Nephron (organoid): ENCODE measurements around the gene PGLYRP2.

ENCODE experiments used
- H3K27ac Mint-ChIP-seq, 3 experiments: 2 replicates each; pipeline ENCODE4 v1.8.0; 2020; ENCODE audit warnings: mixed read lengths in 3 of 3, mild to moderate bottlenecking in 2 of 3, moderate library complexity in 1 of 3
- H3K27me3 Mint-ChIP-seq: 2 replicates; pipeline ENCODE4 v1.8.0; 2021; ENCODE audit warnings: low read depth, mild to moderate bottlenecking, moderate library complexity, mixed read lengths
- H3K36me3 Mint-ChIP-seq: 2 replicates; pipeline ENCODE4 v1.8.0; 2020; ENCODE audit warnings: low read depth, mixed read lengths
- H3K4me1 Mint-ChIP-seq: 2 replicates; pipeline ENCODE4 v1.8.0; 2020; ENCODE audit warnings: mixed read lengths
- H3K4me3 Mint-ChIP-seq, 3 experiments: 2 replicates each; pipeline ENCODE4 v1.8.0; 2020; ENCODE audit warnings: mild to moderate bottlenecking in 3 of 3, mixed read lengths in 3 of 3, moderate library complexity in 2 of 3
- H3K9me3 Mint-ChIP-seq: 2 replicates; pipeline ENCODE4 v1.8.0; 2020; ENCODE audit warnings: mixed read lengths
- TF ChIP-seq, protein P1 (sequence below), 3 experiments: fragments of 200-600 bp; sonication (generic); IDR thresholded peaks; one replicate each; pipeline ENCODE4 v1.5.0; 2021; ENCODE audit warnings: antibody characterized with exemption in 3 of 3; ENCODE audit not compliant: unreplicated experiment in 3 of 3

The PGLYRP2 gene

DNA sequence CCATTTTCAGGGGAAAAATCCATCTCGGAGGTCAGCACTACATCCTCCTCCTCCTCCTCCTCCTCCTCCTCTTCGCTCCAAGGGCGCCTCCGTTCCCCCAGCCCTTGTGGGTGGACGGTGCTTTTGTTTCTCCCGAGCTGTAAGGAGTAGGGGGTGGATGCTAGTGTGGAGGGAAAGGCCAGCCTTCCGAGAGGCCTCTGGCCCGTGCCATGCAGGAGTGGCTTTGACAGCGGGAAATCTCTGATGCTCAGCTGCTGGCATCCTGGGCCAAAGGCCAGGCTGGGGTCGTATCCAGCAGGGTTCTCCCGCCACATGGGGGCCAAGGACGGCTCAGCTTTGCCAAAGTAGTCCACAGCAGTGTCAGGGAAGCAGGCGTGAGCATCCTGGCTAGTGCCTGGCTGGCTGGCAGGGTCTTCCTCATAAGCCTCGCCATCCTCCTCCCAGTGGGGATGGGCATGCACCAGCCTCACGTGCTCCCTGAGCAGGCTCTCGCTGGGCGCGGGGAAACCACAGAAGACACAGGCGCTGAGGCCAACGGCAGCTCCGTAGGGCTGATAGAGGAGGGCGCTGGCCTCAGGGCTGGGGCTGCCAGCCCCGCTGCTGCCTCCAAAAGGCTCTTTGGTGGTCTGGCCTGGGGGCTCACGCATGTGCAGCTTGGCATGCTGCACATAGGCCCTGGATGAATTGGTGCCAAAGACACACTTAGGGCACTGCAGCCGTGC lies 40.1 kb downstream of the PGLYRP2 start:
- H3K27me3 Mint-ChIP-seq: no peaks in the 10 kb centered on the region
- H3K36me3 Mint-ChIP-seq: no peaks in the 10 kb centered on the region
- no peaks in the 10 kb centered on the region for H3K4me1 Mint-ChIP-seq
- no peak overlapping the region for H3K4me3 Mint-ChIP-seq
- H3K27ac Mint-ChIP-seq: no peak overlapping the region
- TF ChIP-seq, protein P1, sequence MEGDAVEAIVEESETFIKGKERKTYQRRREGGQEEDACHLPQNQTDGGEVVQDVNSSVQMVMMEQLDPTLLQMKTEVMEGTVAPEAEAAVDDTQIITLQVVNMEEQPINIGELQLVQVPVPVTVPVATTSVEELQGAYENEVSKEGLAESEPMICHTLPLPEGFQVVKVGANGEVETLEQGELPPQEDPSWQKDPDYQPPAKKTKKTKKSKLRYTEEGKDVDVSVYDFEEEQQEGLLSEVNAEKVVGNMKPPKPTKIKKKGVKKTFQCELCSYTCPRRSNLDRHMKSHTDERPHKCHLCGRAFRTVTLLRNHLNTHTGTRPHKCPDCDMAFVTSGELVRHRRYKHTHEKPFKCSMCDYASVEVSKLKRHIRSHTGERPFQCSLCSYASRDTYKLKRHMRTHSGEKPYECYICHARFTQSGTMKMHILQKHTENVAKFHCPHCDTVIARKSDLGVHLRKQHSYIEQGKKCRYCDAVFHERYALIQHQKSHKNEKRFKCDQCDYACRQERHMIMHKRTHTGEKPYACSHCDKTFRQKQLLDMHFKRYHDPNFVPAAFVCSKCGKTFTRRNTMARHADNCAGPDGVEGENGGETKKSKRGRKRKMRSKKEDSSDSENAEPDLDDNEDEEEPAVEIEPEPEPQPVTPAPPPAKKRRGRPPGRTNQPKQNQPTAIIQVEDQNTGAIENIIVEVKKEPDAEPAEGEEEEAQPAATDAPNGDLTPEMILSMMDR (IDR thresholded peaks at IDR 0.05; ENCODE audit: unreplicated experiment in 3 of 3): no peak
- no peaks in the 10 kb centered on the region for H3K9me3 Mint-ChIP-seq

DNA sequence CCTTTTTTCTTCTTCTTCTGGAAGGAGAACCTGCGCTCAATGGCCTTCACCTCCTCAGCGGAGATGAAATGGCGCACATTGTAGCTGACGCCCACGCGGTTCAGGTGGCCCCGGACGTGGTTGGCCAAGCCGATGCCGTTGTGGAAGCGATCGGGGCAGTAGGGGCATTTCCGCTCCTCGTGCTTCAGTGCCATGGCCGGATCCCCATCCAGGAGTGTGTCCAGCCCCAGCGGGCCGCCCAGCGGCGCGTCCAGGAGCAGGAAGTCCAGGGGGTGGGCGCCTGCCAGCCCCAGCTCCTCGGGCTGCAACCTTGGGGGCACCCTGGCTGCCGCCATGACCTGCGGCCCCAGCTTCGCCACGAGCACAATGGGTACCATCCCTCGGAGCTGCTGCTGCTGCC lies 40.7 kb downstream of the PGLYRP2 start:
- Mint-ChIP-seq H3K4me1 (peaks cover under 1% of the 10 kb centered on the region), H3K9me3 (no peaks in the 10 kb centered on the region), H3K4me3 (no peak overlapping the region), H3K36me3 (no peaks in the 10 kb centered on the region), H3K27me3 (no peaks in the 10 kb centered on the region), H3K27ac (no peak overlapping the region)
- TF ChIP-seq, protein P1 (IDR thresholded peaks at IDR 0.05; ENCODE audit: unreplicated experiment in 3 of 3): no peak

DNA sequence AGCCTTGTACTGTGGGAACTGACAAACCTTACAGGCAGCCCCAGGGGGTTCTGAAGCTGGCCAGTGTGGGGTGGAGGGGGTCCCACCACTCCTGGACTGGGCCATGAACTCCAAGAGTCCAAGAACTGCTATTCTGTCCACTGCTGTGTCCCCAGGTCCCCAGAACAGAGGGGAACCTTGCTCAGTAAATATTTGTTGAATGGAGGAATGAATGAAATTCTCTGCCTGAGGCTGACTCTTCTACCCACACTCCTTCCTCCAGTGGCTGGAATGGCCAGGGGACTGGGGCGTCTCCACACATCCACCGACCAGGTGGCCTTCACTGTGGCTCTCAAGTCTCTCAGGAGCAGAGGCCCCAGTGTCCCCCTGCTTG lies 41.2 kb downstream of the PGLYRP2 start:
- TF ChIP-seq, protein P1 (IDR thresholded peaks at IDR 0.05; ENCODE audit: unreplicated experiment in 3 of 3): no peak
- Mint-ChIP-seq H3K36me3 (no peaks in the 10 kb centered on the region), H3K4me3 (peak overlapping the region in 1 of 3 experiments; percentile 43), H3K9me3 (no peaks in the 10 kb centered on the region), H3K27me3 (no peaks in the 10 kb centered on the region), H3K4me1 (peaks cover 5% of the 10 kb centered on the region), H3K27ac (no peak overlapping the region)

DNA sequence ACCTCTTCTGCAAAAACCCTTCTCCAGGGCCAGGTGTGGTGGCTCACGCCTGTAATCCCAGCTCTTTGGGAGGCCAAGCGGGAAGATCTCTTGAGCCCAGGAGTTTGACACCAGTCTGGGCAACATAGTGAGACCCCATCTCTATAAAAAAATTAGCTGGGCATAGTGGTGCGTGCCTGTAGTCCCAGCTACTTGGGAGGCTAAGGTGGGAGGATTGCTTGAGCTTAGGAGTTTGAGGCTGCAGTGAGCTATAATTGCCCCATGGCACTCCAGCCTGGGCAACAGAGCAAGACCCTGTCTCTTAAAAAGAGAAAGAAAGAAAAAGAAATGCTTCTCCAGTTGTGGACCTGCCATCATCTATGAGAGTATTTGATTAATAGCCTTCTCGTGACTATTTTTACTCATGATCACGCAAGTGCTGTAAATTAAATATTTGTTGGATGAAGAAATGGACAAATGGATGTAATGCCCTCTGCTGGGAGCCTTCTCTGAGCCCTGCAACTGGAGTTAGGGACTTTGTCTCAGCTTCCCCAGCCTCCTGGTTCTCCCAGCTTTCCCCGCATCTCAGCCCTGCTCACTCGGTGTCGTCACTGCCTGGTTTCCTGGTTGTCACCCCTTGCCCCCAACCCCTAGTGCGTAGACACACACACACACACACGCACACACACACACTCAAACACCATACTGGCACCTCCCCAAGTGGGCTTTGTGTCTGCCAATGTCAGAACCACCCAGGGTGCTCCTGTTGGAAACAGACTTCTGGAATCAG lies 41.8 kb downstream of the PGLYRP2 start:
- Mint-ChIP-seq H3K4me1 (peaks cover 6% of the 10 kb centered on the region), H3K4me3 (peak overlapping the region in 1 of 3 experiments; percentile 43), H3K36me3 (no peaks in the 10 kb centered on the region), H3K27ac (peak overlapping the region in 1 of 3 experiments; percentile 50), H3K27me3 (no peaks in the 10 kb centered on the region), H3K9me3 (no peaks in the 10 kb centered on the region)
- TF ChIP-seq, protein P1 (IDR thresholded peaks at IDR 0.05; ENCODE audit: unreplicated experiment in 3 of 3): no peak

DNA sequence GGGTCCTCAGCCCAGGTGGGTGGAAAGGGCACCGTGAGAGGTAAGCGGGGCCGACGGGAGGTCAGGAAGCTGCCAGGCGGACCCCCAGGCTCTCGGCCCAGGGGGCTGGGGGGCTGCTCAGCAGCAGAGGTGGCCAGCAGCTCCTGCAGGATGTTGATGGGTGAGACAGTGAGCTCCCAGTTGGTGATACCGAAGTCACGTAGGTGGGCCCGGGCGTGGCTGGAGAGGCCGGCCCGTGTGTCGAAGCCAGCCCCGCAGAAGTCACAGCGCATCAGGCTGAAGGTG lies 42.5 kb downstream of the PGLYRP2 start:
- H3K36me3 Mint-ChIP-seq: no peaks in the 10 kb centered on the region
- no peaks in the 10 kb centered on the region for H3K27me3 Mint-ChIP-seq
- TF ChIP-seq, protein P1 (IDR thresholded peaks at IDR 0.05; ENCODE audit: unreplicated experiment in 3 of 3): no peak
- H3K27ac Mint-ChIP-seq: no peak overlapping the region
- no peak overlapping the region for H3K4me3 Mint-ChIP-seq
- H3K9me3 Mint-ChIP-seq: no peaks in the 10 kb centered on the region
- peaks cover 6% of the 10 kb centered on the region for H3K4me1 Mint-ChIP-seq
